ENCODE data around the gene AAMP.
A peak's percentile ranks its signal among the peaks of the same experiment; 100 is the strongest.

AAMP gene

DNA sequence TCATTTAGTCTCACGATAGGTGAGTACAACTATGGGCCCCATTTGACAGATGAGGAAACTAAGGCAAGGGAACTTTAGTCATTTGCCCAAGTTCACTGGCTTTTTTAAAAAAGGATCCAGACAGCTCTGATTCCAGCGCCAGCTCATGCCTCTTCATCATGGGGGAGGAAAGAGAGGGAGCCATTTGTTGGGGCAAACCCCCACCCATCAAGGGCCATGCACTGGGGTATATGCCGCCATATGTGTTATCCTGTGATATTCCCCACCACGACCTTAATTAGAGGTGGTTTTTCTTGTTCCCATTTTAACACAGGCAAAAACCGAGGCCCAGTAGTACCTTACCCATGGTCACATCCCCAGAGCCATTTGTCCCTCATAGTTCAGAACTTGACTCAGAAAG, 9.8 kb downstream of the AAMP start:
- ChIA-PET CTCF (interaction anchor here (1.5 to 4.2 kb wide), 3 partner anchors 7 to 16 kb away, joined by 4 to 21 read pairs (median 5); no protein-coding TSS in a partner anchor), POLR2A (interaction anchor here (0.6 kb wide), 1 partner anchor 40 kb away, joined by 4 read pairs; no protein-coding TSS in a partner anchor)
- no peak for TF ChIP-seq CTCF (IDR thresholded peaks at IDR 0.05; ENCODE audit: control extremely low read depth, extremely low read depth, low read depth, missing control alignments)
- DNase-seq (ENCODE audit: extremely low spot score) = no peak

- TF ChIP-seq CTCF (IDR thresholded peaks at IDR 0.05; ENCODE audit: control extremely low read depth, extremely low read depth, low read depth, missing control alignments) = no peak
- ChIA-PET CTCF (interaction anchor here (1.2 to 8.3 kb wide), 6 partner anchors 8 to 88 kb away, joined by 4 to 57 read pairs (median 4); partner anchors contain the start of genes AAMP and PNKD), POLR2A (interaction anchor here (1.8 kb wide), 1 partner anchor 11 kb away, joined by 5 read pairs; the partner anchor contains the start of genes AAMP and PNKD)
- DNase-seq (ENCODE audit: extremely low spot score) = no peak
Measured at GRCh38 chr2:218259099-218259961, 10.6 kb downstream of the AAMP start.

GRCh38 chr2:218257390-218257981, 12.5 kb downstream of the AAMP start:
- peak; percentile 63 for TF ChIP-seq CTCF (IDR thresholded peaks at IDR 0.05; ENCODE audit: control extremely low read depth, extremely low read depth, low read depth, missing control alignments)
- POLR2A ChIA-PET = interaction anchor here (1.8 kb wide), 1 partner anchor 13 kb away, joined by 5 read pairs; the partner anchor contains the start of genes AAMP and PNKD
- DNase-seq (ENCODE audit: extremely low spot score) = peak; percentile 71
- CTCF ChIA-PET = interaction anchor here (0.7 to 8.3 kb wide), 20 partner anchors 9 to 111 kb away, joined by 3 to 57 read pairs (median 6); partner anchors contain the start of genes AAMP, CXCR1 and PNKD

DNA sequence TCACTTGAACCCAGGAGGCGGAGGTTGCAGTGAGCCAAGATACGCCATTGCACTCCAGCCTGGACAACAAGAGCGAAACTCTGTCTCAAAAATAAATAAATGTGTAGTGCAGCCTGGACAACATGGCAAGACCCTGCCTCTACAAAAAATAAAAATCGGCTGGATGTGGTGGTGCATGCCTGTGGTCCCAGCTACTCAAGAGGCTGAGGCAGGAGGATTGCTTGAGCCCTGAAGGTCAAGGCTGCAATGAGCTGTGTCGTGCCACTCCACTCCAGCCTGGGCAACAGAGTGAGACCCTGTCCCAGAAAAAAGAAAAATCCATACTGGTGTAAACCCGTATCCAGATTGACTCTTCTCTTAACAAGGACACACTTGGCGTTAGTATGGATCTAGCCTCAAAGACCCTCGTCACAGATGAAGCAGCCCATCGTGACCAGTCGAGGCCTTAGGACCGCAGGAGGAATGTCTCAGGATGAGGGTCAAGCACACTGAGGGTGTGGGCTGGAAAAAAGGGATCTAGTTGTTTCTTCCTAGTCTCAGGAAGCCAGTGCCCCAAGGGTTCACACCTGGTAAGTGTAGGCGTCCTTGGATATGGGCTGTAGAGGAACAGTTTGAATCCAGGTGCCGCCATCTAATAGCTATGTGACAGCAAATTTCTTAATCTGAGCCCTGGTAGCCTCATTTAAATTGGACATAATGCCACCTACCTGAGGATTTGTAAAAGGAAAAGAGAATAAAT, 13.2 kb downstream of the AAMP start:
- POLR2A ChIA-PET = interaction anchor here (1.8 kb wide), 1 partner anchor 13 kb away, joined by 5 read pairs; the partner anchor contains the start of genes AAMP and PNKD
- no peak for DNase-seq (ENCODE audit: extremely low spot score)
- CTCF ChIA-PET = interaction anchor here (0.7 to 8.3 kb wide), 22 partner anchors 9 to 110 kb away, joined by 3 to 57 read pairs (median 6); partner anchors contain the start of genes AAMP, CXCR1 and PNKD
- no peak for TF ChIP-seq CTCF (IDR thresholded peaks at IDR 0.05; ENCODE audit: control extremely low read depth, extremely low read depth, low read depth, missing control alignments)

GRCh38 chr2:218255446-218255845, 14.5 kb downstream of the AAMP start:
- ChIA-PET CTCF (interaction anchor here (0.8 to 8.3 kb wide), 7 partner anchors 10 to 50 kb away, joined by 3 to 57 read pairs (median 6); partner anchors contain the start of genes AAMP and PNKD), POLR2A (no interaction called here)
- no peak for TF ChIP-seq CTCF (IDR thresholded peaks at IDR 0.05; ENCODE audit: control extremely low read depth, extremely low read depth, low read depth, missing control alignments)
- no peak for DNase-seq (ENCODE audit: extremely low spot score)
